NCI-H774 (cell line): ENCODE measurements around the gene CYP4X1.
"Not testable (repeated sequence)": the region's sequence is repeated elsewhere in the genome, so short reads cannot be mapped to it uniquely, and the experiment has no call there.

Source experiments
- DNase-seq: peaks from one replicate; lab custom pipeline; 2025; lab: John Stamatoyannopoulos, UW

CYP4X1 gene

GRCh38 chr1:47069509-47069908, 46.0 kb downstream of the CYP4X1 start:
- DNase-seq, result not testable (repeated sequence)

GRCh38 chr1:47089356-47089755, 65.9 kb downstream of the CYP4X1 start:
- DNase-seq, result not testable (repeated sequence)

- not testable (repeated sequence) for DNase-seq
These were observed 68.0 kb downstream of the CYP4X1 start for GRCh38 chr1:47091476-47091875.
